GM18520 (cell line): Measurements from ENCODE around the gene CFTR.

Experiments used
- ATAC-seq: cut with Tn5 transposase; IDR thresholded peaks from one replicate; pipeline ENCODE4 v1.9.1; 2021; ENCODE audit not compliant: unreplicated experiment

Gene CFTR

DNA sequence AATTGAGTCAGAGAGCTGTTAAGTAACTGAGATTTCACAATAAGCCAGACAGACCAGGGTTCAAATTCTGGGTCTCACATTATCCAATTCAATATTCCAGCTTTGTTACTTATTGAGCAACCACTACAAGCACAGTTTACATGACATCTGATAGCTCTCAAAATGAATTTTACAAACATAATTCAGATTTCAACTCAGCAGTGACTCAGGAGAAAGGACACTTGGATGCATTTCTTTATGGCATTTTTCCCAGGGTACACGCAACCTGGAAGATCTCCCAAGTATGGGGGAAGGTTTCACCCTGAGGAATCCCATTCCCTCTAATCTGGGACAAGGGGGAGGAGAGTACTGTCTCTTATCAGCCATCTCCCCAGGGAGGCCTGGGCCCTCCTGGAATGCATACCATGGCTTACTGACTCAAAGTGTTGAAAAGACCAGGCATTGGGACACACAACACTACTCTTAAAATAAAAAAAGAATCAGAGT, 102.4 kb downstream of the CFTR start:
- ATAC-seq = no peak

DNA sequence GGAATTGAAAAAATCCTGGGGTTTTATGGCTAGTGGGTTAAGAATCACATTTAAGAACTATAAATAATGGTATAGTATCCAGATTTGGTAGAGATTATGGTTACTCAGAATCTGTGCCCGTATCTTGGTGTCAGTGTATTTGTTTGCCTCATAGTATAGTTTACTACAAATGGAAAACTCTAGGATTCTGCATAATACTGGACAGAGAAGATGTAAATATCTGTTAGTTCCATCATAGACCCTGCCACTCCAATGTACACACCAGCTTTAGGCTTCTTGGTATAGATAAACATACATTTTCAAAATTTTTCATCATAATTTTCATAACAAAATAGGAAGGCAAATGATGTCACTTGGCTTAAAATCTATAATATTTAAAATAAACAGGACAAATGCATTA, 108.1 kb downstream of the CFTR start:
- no peak for ATAC-seq

DNA sequence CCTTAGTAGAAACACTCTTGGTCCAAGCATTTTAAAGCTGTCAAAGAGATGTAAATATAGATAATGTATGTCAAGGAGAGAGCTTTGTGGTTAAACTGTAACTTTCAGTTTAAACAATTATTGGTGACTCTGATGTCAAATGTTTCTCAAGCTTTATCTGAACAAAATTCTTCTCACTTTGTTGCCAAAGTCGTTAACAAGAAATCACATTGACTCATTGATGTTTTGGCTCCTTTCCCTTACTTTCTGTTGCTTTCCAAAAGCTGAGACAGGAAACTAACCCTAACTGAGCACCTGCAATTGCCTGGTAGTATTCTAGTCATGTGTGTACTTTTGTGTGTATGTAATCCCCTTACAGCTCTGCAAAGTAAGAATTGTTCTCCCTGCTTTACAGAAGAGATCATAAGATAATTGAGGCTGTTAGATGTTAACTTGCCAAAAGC, 108.5 kb downstream of the CFTR start:
- peak; percentile 46 for ATAC-seq

DNA sequence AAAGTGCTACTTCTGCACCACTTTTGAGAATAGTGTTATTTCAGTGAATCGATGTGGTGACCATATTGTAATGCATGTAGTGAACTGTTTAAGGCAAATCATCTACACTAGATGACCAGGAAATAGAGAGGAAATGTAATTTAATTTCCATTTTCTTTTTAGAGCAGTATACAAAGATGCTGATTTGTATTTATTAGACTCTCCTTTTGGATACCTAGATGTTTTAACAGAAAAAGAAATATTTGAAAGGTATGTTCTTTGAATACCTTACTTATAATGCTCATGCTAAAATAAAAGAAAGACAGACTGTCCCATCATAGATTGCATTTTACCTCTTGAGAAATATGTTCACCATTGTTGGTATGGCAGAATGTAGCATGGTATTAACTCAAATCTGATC, 110.4 kb downstream of the CFTR start:
- ATAC-seq = no peak

DNA sequence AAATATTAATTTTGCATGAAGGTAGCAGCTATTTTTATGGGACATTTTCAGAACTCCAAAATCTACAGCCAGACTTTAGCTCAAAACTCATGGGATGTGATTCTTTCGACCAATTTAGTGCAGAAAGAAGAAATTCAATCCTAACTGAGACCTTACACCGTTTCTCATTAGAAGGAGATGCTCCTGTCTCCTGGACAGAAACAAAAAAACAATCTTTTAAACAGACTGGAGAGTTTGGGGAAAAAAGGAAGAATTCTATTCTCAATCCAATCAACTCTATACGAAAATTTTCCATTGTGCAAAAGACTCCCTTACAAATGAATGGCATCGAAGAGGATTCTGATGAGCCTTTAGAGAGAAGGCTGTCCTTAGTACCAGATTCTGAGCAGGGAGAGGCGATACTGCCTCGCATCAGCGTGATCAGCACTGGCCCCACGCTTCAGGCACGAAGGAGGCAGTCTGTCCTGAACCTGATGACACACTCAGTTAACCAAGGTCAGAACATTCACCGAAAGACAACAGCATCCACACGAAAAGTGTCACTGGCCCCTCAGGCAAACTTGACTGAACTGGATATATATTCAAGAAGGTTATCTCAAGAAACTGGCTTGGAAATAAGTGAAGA, 112.3 kb downstream of the CFTR start:
- no peak for ATAC-seq

DNA sequence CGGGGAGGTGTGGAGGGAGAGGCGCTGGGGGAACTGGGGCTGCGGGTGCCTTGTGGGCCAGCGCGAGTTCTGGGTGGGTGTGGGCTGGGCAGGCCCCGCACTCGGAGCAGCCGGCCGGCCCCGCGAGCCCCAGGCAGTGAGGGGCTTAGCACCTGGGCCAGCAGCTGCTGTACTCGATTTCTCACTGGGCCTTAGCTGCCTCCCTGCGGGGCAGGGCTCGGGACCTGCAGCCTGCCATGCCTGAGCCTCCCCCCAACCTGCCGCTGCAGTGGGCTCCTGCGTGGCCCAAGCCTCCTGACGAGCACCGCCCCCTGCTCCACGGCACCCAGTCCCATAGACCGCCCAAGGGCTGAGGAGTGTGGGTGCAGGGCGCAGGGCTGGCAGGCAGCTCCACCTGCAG, 116.3 kb downstream of the CFTR start:
- no peak for ATAC-seq

DNA sequence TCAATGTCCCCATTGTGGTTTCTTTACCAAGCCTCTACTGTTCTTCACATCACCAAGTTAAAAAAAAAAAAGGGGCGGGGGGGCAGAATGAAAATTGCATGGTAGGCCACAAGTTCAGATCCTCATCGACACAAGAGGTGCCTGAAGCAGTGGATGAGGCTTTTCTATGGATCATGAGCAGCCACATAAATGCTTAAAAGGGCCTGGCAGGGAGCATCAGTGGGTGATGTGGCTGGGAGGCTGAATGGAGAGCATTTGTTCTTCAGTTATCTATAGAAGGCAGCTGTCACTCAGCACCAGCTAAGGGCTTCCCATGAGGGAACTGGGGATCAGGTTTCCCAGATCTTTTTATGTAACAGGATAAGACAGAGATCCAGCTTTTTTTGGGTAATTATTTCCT, 117.9 kb downstream of the CFTR start:
- ATAC-seq = no peak

DNA sequence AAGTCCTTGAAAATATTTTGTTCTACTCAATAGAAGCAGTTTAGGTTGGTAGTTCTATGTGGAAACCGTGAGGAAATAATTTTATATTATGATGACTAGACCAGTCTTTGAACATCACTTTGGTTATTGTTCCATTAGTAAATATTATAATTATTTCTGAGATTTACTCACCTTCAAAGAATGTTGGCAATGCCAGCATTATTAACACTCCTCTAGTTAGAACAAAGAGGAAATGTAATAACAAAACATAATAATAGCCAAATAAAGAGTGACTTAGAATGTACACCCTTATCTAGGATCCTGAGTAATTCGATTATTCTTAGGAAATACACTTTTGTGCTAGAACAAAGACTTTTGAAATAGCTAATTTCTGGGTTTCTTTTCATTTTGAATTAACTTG, 121.1 kb downstream of the CFTR start:
- no peak for ATAC-seq

DNA sequence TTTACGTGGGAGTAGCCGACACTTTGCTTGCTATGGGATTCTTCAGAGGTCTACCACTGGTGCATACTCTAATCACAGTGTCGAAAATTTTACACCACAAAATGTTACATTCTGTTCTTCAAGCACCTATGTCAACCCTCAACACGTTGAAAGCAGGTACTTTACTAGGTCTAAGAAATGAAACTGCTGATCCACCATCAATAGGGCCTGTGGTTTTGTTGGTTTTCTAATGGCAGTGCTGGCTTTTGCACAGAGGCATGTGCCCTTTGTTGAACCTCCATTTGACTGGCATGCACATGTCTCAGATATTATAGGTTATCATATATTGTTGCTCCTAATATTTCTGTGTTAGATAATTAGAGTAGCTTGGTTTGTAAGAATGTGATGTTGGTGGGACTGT, 123.8 kb downstream of the CFTR start:
- ATAC-seq = no peak

DNA sequence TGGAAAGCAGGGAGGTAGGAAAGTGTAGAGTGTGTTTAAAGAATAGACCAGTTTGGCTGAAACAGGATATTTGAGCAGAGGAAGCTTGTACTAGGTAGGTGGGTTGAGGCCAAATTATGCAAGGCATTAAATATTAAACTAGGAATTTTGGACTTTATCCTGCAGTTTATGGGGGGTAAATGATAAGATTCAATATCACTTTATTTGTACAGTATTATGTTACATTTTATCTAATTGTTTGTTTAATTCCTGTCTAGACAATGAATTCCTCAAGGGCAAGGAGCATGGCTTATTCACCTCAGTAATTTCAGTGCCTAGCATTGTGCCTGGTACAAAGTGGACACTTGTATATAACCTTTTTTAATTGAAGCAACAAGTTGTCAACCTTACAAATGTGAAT, 125.9 kb downstream of the CFTR start:
- no peak for ATAC-seq

DNA sequence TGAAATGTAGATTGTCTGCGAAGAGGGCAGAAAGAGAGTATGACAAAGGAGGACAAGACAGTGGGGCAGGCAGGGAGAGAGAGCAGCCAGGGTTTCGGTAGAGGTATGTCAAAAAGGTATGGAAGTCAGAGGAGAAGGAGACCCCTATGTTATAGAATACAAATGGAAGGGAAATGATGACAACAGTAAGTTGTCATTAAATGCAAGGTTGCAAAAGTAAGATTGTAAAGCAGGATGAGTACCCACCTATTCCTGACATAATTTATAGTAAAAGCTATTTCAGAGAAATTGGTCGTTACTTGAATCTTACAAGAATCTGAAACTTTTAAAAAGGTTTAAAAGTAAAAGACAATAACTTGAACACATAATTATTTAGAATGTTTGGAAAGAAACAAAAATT, 126.3 kb downstream of the CFTR start:
- no peak for ATAC-seq

DNA sequence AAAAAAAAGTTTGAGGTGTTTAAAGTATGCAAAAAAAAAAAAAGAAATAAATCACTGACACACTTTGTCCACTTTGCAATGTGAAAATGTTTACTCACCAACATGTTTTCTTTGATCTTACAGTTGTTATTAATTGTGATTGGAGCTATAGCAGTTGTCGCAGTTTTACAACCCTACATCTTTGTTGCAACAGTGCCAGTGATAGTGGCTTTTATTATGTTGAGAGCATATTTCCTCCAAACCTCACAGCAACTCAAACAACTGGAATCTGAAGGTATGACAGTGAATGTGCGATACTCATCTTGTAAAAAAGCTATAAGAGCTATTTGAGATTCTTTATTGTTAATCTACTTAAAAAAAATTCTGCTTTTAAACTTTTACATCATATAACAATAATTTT, 130.6 kb downstream of the CFTR start:
- ATAC-seq = no peak

DNA sequence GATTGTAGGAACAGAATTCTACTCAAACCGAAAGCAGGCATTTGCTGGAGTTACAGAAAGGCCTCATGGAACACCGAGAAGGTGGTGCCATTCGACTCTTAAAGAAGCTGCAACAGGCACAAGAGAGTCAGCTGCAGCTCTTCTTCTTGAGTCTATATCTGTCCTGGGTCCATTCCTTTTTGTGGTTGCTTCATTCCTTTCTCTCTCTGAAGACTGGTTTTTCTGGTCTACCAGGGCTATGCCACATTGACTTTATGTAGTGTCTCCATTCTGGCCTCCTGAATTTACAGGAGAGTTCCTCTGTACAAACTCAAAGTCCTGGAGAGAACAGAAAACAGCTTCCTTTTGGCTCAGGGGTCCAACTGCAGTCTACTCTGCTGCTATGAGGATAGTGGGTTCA, 132.8 kb downstream of the CFTR start:
- ATAC-seq = no peak

DNA sequence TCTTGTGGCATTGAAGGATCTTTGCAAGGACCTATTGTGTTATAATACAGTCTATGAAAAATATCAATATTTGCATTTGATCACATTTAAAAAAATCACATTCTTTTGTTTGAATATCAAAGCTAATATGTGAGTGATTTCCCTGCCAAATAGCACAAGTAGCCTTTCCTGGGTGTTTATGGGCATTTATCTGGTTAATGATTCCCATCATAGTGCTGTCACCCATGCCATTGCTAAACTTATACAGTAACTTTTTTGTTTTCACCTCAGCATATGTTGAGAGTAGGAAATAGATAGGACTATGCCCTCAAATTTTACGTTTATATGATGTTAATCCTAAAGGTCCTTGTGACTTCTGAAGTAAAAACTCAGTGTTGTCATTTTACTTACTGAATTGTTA, 136.9 kb downstream of the CFTR start:
- no peak for ATAC-seq

DNA sequence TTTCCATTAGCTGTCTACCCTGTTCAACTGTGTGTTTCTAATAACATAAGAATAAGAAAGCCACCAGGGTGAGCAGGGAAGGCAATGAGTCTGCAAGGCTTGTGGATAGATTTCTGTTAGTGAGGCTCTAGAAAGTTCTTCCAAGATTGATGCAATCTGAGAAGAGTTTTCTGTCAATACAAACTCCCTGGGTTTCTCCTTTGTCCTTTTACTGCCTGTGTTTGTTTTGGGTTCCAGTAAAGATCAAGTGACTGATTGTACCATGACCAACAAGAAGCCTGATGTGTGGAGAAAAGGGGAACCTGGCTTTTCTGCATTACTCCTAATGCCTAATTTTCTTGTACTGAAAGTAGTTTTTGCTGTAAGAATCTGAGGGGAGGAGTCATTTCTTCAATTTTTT, 139.9 kb downstream of the CFTR start:
- no peak for ATAC-seq

DNA sequence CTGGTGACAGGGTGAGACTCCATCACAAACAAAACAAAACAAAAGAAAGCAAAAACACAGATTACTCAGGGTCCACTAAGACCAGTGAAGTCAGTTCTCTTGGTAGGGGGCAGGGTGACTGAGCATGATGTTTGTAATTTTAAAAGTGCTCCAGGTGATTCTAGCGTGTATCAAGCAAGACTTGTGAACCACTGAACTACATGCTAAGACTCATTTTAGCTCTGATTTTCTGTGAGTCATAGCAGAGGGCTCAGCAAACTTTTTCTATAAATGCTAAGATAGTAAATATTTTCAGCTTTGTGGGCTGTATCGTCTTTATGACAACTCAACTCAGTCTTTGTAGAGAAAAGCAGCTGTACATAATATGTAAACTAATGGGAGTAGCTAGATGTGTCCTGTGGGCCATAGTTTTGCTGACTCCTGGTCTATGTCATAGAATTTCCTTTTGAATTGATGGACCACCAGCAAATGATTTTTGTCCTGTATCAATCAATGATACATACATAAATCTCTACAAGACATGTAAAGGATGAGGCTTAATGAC, 141.3 kb downstream of the CFTR start:
- ATAC-seq = no peak

DNA sequence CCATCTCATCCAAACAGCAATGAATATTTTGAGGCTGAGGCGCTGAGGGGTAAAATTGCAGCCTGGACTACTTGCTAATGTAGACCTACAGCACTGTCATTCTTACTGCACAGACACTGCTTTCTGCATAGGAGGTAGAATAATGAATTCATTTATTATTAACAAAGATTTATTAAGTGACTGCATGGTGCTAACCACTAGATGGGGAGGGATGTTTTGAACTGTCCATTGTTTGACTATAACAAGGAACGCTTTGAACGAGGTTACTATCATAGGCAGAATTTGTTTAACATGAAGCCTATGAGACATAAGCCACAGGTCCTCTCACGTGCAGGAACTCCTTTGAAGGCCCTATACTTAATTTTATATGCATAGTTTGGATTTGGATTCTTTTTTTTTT, 143.8 kb downstream of the CFTR start:
- ATAC-seq = no peak

DNA sequence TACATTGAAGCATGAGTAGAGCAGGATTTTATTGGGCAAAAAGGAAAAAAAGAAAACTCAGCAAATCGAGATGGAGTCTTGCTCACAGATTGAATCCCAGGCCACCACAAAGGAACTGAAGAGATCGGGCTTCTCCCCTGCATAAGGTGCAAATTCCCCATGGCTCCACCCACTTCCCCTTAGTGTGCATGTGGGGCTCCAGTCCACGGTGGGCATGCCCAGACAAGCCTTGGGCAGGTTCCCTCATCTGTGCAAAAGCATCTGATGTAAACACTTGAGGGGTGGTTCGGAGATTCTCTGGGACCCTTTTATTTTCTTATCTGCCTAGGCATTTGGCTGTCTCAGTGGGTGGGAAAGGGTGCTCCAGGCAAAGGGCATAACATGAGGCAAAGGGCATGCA, 150.7 kb downstream of the CFTR start:
- ATAC-seq = no peak

DNA sequence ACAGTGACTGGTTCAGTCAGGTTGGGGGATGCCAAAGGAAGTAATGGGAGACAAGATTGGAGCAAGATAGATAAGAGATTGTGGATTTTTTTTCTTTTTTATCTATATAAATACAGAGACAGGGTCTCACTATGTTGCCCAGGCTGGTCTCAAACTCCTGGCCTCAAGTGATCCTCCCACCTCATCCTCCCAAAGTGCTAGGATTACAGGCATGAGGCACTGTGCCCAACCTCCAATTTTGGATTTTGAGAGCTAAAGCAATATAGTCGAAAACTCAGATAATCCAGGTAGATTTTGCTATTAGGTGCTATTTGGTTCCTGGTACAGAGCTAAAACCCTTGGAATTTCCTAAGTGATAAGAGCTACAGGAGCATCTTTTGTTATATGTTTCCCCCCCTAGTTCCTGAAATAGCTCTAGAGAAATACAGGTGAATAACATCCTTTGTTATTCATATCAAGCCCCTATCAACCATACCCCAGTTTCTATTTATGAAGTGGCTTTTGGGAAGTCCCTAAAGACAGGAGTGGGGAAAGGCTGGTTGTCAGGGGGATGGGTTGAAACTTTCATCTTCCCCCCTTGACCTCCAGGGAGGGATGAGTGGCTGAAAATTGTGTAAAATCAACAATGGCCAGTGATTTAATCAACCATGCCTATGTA, 151.2 kb downstream of the CFTR start:
- no peak for ATAC-seq

DNA sequence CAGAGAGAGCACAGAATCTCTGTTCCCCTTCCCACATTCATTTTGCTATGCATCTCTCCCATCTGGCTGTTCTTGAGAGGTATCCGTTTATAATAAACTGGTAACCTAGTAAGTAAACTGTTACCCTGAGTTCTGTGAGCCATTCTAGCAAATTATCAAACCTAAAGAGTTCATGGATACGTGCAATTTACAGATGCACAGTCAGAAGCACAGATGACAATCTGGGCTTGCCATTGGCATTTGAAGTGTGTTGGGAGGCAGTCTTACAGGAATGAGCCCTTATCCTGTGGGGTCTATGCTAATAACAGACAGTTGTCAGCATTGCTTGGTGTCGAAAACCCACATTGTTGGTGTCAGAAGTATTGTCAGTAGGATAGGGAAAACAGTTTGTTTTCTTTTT, 151.8 kb downstream of the CFTR start:
- no peak for ATAC-seq

DNA sequence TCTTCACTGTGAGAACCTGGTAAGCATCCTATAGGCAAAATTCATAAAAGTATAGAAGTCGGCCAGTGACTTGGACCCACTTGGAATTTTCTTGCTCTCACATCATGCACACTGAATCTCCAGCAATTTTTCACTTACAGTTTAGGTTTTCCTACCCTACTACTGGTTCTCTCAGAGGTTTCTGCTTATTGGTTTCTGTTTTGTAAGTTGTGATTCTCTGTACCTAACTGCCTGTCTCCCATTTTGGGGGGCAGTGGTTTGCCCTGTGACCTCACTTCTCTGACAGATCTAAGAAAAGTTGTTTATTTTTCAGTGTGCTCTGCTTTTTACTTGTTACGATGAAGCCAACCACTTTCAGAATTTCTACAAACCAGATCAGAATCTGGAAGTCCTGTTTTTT, 158.1 kb downstream of the CFTR start:
- no peak for ATAC-seq

DNA sequence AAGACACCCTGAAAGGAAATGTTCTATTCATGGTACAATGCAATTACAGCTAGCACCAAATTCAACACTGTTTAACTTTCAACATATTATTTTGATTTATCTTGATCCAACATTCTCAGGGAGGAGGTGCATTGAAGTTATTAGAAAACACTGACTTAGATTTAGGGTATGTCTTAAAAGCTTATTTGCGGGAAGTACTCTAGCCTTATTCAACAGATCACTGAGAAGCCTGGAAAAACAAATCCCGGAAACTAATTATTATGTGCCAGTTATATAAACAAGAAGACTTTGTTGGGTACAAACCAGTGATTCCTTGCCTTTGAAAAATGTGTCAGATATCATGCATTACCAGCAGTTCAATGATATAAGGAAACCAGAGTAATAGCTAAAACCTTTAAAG, 160.1 kb downstream of the CFTR start:
- ATAC-seq = no peak

DNA sequence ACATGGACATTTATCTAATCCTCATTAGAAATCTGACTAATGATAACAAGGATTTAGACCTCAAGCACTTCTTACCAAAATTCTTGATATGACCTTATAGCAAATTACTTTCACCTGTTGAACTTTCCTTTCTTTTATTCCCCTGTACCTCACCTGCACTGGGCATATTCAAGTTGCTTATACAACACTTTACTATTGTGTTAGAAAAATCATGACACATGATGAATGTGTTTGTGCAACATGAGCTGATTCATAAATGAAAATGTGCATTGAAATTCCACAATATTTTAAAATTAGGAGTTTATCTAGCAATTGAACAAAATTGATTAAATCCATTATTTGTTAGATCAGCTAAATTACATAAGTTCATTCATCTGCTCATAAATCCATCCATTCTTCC, 160.6 kb downstream of the CFTR start:
- no peak for ATAC-seq
